Upper lobe of right lung (tissue), 1 donor: ENCODE results near the gene TOM1. TPM values are rescaled to one million over a fixed set of nuclear protein-coding genes. Genes with fewer than 3 reads are reported as not detected.
A peak's percentile ranks its signal among the peaks of the same experiment; 100 is the strongest.

ENCODE experiments used
- ATAC-seq: fragments of 200-7000 bp; cut with Tn5 transposase; one replicate; pipeline ENCODE4 v1.9.1; 2020; ENCODE audit warnings: mild to moderate bottlenecking, moderate library complexity
- DNase-seq: peaks from one replicate; pipeline ENCODE4 v3.0.0-alpha.2; 2020
- H3K27ac ChIP-seq: fragments of 200-600 bp; one replicate; pipeline ENCODE4 v1.8.0; 2022
- H3K27me3 ChIP-seq: fragments of 200-600 bp; one replicate; pipeline ENCODE4 v1.8.0; 2022; ENCODE audit warnings: mild to moderate bottlenecking
- H3K36me3 ChIP-seq: fragments of 200-600 bp; one replicate; pipeline ENCODE4 v1.8.0; 2022
- H3K4me1 ChIP-seq: fragments of 200-600 bp; one replicate; pipeline ENCODE4 v1.8.0; 2022
- H3K4me3 ChIP-seq: fragments of 200-600 bp; one replicate; pipeline ENCODE4 v1.8.0; 2022; ENCODE audit warnings: mild to moderate bottlenecking
- H3K9me3 ChIP-seq: fragments of 200-600 bp; one replicate; pipeline ENCODE4 v1.8.0; 2022
- intact Hi-C: fragments of 100-400 bp; cut with DNase I; formaldehyde crosslinking; loops from one replicate; pipeline ENCODE4 v1.11.0; 2022
- total RNA-seq: library from RNA; stranded (reverse); fragmentation: NEBNext Ultra II Directional; extraction: Animal tissue kit (Norgen Biotek cat#: 25700); gene quantifications from one replicate; pipeline ENCODE4 v1.2.1, GENCODE V29; 2021
- TF ChIP-seq, protein P1 (sequence below): fragments of 200-600 bp; IDR thresholded peaks from one replicate; pipeline ENCODE4 v1.8.0; 2022; ENCODE audit warnings: antibody characterized with exemption
- donor health status: DM: no; HTN: yes; CAD: no; lungs with severe emphysema.

TOM1 gene
- total RNA-seq, 1 donor from 2014 or later, result 101 TPM

DNA sequence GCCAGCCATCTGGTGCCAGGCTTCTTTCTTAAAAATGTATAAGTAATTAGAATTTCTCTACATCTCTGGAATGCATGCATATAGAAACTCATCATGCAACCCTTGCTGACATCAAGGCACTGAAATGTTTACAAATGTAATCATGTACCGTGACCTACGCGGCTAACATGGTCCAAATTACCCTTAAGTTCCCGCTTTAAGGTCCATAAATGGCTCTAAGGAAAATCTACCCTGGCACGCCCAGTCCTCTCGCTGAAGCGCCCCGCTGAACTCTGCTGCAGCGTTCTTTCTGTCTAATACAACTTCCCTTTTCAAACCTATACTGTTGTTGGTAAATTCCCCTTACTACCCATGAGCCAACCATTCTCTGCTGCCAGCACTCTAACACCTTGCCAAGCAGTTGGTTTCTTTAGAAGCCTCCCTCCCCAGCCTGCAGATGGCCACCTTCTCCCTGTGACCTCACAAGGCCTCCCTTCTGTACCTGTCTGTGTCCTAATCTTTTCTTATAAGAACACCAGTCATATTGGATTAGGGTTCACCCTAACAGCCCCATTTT lies 67.7 kb downstream of the TOM1 start:
- H3K4me3 ChIP-seq, result no peak overlapping the region
- H3K27ac ChIP-seq, result no peak overlapping the region
- H3K27me3 ChIP-seq, result no peaks in the 10 kb centered on the region
- TF ChIP-seq, protein P1, sequence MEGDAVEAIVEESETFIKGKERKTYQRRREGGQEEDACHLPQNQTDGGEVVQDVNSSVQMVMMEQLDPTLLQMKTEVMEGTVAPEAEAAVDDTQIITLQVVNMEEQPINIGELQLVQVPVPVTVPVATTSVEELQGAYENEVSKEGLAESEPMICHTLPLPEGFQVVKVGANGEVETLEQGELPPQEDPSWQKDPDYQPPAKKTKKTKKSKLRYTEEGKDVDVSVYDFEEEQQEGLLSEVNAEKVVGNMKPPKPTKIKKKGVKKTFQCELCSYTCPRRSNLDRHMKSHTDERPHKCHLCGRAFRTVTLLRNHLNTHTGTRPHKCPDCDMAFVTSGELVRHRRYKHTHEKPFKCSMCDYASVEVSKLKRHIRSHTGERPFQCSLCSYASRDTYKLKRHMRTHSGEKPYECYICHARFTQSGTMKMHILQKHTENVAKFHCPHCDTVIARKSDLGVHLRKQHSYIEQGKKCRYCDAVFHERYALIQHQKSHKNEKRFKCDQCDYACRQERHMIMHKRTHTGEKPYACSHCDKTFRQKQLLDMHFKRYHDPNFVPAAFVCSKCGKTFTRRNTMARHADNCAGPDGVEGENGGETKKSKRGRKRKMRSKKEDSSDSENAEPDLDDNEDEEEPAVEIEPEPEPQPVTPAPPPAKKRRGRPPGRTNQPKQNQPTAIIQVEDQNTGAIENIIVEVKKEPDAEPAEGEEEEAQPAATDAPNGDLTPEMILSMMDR, result no peak
- peak; percentile 68 for ATAC-seq
- H3K4me1 ChIP-seq, result peaks cover 8% of the 10 kb centered on the region
- H3K36me3 ChIP-seq, result no peaks in the 10 kb centered on the region
- DNase-seq, result peak; percentile 66
- no peaks in the 10 kb centered on the region for H3K9me3 ChIP-seq
- intact Hi-C loops, result no loop called here

DNA sequence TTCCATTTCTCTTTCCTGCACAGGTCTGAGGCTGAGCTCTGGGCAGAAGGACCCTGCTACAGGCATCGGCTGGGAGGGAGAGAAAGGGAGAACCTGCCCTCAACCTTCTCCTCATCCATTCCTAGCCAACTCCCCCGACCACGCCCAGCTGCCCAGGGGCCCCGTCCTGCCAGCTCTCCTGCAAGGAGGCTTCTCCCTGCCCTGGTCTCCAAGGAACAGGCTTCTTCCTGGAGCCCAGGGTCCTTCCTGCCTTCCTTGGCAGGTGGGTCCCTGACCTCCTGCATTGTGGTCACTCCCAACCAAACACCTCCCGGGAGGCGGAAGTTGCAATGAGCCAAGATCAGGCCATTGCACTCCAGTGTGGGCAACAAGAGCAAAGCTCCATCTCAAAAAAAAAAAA lies 68.7 kb downstream of the TOM1 start:
- H3K27me3 ChIP-seq, result no peaks in the 10 kb centered on the region
- peaks cover 8% of the 10 kb centered on the region for H3K4me1 ChIP-seq
- H3K36me3 ChIP-seq, result no peaks in the 10 kb centered on the region
- no peak overlapping the region for H3K27ac ChIP-seq
- no peak overlapping the region for H3K4me3 ChIP-seq
- ATAC-seq (no peak), DNase-seq (no peak)
- H3K9me3 ChIP-seq, result no peaks in the 10 kb centered on the region
- intact Hi-C loops, result no loop called here
- TF ChIP-seq, protein P1, result no peak

DNA sequence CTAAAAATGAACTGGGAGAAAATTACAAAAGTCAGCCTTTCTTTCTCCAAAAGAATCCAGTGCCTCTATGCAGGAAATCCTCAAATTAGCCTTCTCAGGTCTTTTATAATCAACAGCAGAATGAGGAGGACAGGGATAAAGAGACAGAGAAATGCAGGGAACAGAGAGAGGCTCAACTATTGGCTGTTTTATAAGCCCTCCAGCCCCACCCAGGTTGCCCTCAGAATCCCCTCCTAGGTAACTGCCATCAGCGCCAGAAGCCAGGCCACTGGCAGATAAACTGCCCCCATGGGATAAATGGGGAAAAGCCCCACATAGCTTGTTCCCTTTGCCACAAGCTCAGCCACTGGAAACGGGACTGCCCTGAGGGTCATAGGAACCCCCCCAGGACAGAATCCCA lies 70.3 kb downstream of the TOM1 start:
- H3K4me3 ChIP-seq, result no peak overlapping the region
- DNase-seq (no peak), ATAC-seq (no peak)
- no peaks in the 10 kb centered on the region for H3K36me3 ChIP-seq
- TF ChIP-seq, protein P1, result no peak
- intact Hi-C loops, result no loop called here
- no peaks in the 10 kb centered on the region for H3K9me3 ChIP-seq
- H3K4me1 ChIP-seq, result peaks cover 8% of the 10 kb centered on the region
- H3K27me3 ChIP-seq, result no peaks in the 10 kb centered on the region
- no peak overlapping the region for H3K27ac ChIP-seq

DNA sequence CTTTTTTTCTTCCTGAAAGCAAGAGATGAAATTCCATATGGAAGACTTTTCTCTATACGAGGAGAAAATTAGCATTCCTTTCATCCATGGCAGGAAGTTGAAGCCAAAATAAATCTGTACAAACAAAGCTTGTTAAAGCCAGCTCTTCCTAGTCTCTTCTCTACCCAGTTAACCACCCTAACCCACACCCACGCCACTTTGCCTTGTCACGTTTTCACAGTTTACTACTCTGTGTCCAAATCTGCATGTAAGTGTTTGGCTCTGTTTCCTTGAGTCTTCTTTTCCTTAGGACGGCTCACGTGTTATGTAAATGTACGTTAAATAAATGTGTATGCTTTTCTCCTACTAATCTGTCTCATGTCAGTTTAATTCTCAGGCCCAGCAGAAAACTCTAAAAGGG lies 74.1 kb downstream of the TOM1 start:
- ATAC-seq (no peak), DNase-seq (no peak)
- Histone ChIP-seq H3K9me3 (no peaks in the 10 kb centered on the region), H3K4me3 (no peak overlapping the region), H3K4me1 (peaks cover 21% of the 10 kb centered on the region), H3K27me3 (no peaks in the 10 kb centered on the region), H3K27ac (no peak overlapping the region), H3K36me3 (no peaks in the 10 kb centered on the region)
- TF ChIP-seq, protein P1, result no peak
- intact Hi-C loops, result no loop called here

DNA sequence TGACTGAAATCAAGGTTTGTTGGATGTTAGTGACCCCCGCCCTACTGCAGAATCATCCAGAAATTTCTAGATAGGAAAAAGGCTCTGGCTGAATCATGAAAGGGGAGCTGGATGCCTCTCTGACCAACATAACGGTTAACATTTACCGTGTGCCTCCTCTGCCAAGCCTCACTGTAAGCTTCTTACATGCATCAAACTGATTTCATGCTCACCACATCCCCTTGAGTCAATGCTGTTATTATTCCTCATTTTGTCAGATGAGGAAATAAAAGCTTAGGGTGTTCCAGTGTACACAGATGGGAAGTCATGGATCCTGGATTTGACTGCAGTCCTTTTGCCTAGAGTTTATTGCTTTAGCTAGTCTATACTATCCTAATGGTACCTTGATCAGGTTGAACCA lies 75.3 kb downstream of the TOM1 start:
- H3K4me1 ChIP-seq, result peaks cover 22% of the 10 kb centered on the region
- TF ChIP-seq, protein P1, result no peak
- no peaks in the 10 kb centered on the region for H3K27me3 ChIP-seq
- intact Hi-C loops, result no loop called here
- no peaks in the 10 kb centered on the region for H3K36me3 ChIP-seq
- no peaks in the 10 kb centered on the region for H3K9me3 ChIP-seq
- ATAC-seq, result peak; percentile 28
- no peak overlapping the region for H3K4me3 ChIP-seq
- H3K27ac ChIP-seq, result no peak overlapping the region
- no peak for DNase-seq

DNA sequence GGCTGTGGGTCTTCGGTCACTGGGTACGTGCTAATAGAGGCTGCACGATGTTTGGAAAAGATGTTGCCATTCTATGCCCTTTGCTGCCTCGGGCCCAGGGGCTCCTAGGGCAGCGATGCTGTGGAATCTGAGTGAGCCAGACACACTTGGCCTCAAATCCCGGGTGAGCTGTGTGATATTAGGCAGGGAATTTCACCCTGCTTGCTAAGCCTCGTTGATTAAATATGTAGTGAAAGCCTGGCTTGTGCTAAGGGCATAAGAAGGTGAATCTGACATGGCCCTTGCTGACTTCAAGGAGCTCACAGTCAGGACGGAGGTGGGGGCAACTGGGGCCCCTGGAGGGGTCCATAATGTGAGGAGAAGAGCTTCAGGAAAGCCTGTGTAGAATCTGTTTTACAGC lies 75.8 kb downstream of the TOM1 start:
- TF ChIP-seq, protein P1, result no peak
- H3K9me3 ChIP-seq, result no peaks in the 10 kb centered on the region
- H3K27ac ChIP-seq, result no peak overlapping the region
- DNase-seq (no peak), ATAC-seq (no peak)
- no peaks in the 10 kb centered on the region for H3K27me3 ChIP-seq
- intact Hi-C loops, result no loop called here
- no peak overlapping the region for H3K4me3 ChIP-seq
- H3K4me1 ChIP-seq, result peaks cover 27% of the 10 kb centered on the region
- H3K36me3 ChIP-seq, result no peaks in the 10 kb centered on the region
